ENCODE data around the gene HNRNPA1.

The HNRNPA1 gene

DNA sequence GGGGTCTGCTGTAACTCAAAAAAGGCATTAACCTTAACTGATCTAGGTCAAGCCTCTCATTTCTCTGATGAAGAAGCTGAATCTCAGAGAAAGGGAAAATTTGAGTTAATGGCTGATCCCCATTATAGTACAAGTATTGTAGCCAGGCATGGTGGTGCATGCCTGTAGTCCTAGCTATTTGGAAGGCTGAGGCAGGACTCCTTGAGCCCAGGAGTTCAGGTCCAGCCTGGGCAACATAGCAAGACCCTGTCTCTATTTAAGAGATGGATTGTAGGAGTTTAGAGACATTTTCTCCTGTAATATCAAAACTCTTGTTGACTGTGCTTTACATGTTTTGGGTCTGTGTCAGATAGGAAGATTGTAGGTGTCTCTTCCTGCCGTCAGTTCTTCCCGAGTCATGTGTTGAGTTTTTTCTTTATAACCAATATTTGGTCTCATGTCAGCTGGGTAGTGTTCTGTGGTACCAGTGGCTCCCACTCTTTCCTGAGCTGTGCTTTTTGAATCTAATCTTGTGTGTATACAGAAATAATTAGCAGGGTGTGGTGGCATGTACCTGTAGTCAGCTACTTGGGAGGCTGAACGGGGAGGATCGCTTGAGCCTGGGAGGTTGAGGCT, 53.0 kb downstream of the HNRNPA1 start:
- TF ChIP-seq, protein P1, sequence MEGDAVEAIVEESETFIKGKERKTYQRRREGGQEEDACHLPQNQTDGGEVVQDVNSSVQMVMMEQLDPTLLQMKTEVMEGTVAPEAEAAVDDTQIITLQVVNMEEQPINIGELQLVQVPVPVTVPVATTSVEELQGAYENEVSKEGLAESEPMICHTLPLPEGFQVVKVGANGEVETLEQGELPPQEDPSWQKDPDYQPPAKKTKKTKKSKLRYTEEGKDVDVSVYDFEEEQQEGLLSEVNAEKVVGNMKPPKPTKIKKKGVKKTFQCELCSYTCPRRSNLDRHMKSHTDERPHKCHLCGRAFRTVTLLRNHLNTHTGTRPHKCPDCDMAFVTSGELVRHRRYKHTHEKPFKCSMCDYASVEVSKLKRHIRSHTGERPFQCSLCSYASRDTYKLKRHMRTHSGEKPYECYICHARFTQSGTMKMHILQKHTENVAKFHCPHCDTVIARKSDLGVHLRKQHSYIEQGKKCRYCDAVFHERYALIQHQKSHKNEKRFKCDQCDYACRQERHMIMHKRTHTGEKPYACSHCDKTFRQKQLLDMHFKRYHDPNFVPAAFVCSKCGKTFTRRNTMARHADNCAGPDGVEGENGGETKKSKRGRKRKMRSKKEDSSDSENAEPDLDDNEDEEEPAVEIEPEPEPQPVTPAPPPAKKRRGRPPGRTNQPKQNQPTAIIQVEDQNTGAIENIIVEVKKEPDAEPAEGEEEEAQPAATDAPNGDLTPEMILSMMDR (IDR thresholded peaks at IDR 0.05; ENCODE audit: low read depth, low read length): no peak
- no peak overlapping the region for H3K4me3 ChIP-seq (ENCODE audit: low read depth, low read length)

All from WI38 (cell line).